DMS114 treated with DMSO at 0.1 percent for 48 hours (cell line): ENCODE data around the gene GATC.

Experiments used
- DNase-seq: peaks from one replicate; lab custom pipeline; 2025; ENCODE audit not compliant: unreplicated experiment; lab: John Stamatoyannopoulos, UW

The GATC gene

DNA sequence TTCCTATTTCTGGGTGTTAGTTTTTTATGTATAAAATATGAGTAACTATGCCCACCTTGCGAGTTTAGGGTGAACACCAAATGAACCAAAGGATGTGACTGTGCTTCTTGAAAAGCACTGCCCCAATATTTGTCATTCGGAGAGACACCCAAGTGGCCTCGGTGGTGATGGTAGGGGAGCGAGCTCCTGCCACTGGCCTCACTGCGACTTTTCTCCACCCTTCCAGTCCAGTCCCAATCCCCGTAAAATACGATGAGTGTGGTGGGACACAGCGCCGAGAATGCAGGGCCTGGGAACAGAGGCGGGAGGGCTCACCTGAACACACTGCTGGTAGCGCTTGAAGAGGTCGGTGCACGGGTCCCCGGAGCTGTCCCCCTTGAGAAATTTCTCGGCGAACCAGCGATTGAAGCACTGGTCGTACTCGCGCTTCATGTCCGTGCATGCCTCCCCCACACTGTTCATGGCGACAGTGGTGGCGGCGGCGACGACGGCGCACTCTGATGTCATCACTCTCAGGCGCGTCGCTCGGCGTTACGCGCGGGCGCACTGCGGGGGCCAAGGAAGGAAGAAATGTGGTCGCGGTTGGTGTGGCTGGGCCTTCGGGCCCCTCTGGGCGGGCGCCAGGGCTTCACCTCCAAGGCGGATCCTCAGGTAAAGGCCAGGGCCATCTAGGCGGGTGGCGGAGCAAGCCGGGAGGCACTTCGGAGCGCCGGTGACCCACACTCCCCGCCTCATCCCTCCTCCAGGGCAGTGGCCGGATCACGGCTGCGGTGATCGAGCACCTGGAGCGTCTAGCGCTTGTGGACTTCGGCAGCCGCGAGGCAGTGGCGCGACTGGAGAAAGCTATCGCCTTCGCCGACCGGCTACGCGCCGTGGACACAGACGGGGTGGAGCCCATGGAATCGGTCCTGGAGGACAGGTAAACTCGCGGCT, at the start of gene GATC, which contains the start of gene TRIAP1:
TSS of gene GATC (plus strand) at position 534 of the 933 bp plus-strand sequence. CDS start at position 571, 37 bp downstream.
TSS of gene TRIAP1 (minus strand) at position 474 of the 933 bp plus-strand sequence. CDS start at position 462, 12 bp downstream.
- DNase-seq, result peak; percentile 59

DNA sequence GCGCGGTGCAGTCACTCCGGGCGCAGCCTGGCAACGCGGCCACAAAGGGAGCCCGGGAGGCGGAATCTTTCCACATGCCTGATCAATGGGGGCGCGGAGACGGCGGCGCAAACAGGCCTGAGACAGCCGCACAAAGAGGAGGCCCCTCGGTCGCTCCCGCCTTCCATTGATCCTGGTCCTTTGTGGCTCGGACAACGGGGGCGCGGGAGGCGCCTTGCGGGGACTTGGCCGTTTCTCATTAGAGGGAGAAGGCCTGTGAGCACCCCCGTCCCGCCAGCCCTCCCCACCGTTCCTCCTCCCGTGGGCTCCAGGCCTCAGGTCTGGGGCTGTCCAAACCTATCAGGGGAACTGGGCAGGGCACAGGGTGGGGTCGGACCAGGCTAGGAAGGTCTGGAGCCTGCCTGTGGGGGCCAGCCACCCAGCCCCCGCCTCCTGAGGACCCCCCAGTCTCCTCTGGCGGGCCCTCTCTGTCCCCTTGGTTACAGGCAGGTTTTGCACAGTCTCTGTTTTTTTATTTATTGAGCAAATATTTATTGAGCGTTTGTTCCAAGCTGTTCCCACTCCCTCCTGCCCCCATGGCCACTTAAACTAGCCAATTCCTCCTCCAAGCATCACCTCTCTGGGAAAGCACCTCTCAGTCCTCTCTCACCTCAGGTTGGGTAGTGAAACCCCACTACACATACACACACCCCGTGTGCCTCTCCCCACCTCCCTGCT, 48.3 kb upstream of the GATC start:
- DNase-seq, result peak; percentile 13

DNA sequence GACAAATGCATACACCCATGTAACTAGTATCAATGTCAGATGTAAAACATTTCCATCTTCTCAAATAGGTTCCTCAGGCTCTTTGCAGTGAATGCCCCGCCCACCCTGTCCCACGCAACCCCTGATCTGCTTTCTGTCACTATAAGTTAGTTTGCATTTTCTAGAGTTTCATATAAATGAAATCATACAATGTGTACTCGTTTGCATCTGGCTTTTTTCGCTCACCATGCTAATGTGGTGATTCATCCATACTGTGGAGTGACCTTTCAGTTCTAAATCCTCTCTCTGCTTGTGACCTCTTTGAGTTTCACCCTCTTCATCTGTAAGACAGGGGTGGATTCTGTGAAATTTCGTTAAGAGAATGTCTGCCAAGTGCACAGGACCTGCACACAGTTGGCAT, 46.7 kb upstream of the GATC start:
- DNase-seq, result no peak

DNA sequence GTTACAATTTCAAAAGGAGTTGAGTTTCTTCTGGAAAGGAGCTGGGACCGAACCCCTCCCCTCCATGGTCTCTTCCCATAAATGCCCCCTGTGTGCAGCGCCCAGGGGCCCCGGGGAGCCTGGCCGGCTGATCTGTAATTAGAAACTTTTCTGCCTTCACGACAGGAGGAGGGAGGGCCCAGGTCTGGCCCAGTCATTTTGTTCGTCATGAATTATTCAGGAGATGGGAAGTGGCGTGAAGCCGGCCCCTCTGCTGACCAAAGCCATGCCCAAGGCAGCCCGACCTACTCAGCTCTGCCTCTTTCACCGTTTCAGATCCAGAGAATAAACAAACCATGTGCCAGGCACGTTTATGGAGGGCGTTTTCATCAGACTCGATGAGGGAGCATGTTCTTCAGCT, 44.0 kb upstream of the GATC start:
- DNase-seq, result no peak

DNA sequence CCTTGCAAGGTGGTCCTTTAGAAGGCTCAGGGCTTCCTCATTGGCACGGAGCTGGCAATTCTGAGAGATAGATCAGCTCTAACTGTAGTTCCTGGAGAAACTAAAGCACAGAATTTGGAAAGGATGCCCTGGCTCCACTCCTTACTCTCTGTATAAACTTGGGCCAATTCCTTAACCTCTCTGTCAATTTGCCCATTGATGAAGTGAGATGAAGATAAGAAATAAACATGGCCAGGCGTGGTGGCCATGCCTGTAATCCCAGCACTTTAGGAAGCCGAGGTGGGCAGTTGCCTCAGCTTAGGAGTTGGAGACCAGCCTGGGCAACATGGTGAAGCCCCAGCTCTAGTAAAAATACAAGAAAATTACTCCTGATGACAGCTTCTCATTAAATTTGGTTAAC, 42.4 kb upstream of the GATC start:
- no peak for DNase-seq

DNA sequence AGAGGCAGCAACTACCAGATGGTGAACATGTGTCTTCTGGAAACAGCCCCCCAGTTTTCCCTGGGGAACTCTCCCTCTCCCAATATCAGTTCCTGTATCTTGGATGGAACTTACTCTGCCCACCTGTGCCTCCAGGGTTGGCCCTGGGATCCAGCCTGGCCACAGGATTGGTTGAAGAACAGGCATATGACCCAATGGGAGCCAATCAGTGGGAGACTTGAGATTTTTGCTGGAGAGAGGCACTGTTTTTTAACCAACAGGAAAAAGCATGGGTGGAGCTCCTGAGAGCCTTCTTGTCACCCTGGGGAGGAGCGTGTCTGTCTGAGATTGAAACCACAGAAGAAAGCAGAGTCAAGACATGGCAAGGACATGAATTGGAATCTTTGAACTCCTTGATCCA, 42.0 kb upstream of the GATC start:
- no peak for DNase-seq

- no peak for DNase-seq
Observed at GRCh38 chr12:120406069-120406468, 40.2 kb upstream of the GATC start.

DNA sequence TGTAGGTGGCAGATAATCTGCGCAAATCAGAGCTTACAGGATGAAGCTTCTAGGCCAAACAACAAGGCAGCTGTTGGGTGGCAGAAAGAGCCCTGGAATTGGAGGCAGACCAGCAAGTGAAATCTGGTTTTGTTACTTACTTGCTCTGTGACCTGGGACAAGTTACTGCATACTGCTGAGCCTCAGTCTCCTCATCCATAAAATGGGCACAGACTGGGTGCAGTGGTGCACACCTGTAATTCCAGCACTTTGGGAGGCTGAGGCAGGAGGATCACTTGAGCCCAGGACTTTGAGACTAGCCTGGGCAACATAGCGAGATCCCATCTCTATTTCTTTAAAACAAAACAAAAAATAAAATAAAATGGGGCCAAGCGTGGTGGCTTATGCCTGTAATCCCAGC, 39.7 kb upstream of the GATC start:
- no peak for DNase-seq

- DNase-seq, result no peak
Observed at GRCh38 chr12:120408771-120409170, 37.5 kb upstream of the GATC start.

DNA sequence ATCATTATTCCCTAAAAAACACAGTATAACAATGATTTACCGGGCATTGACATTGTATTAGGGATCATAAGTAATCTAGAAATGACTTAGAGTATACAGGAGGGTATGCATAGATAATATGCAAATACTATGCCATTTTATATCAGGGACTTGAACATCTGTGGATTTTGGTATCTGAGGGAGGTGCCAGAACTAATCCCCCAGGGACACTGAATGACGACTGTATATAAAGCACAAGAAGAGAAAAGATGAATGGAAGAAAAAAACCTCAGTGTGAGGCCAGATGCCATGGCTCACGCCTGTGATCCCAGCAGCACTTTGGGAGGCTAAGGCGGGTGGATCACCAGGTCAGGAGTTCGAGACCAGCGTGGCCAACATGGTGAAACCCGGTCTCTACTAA, 33.8 kb upstream of the GATC start:
- DNase-seq, result no peak

DNA sequence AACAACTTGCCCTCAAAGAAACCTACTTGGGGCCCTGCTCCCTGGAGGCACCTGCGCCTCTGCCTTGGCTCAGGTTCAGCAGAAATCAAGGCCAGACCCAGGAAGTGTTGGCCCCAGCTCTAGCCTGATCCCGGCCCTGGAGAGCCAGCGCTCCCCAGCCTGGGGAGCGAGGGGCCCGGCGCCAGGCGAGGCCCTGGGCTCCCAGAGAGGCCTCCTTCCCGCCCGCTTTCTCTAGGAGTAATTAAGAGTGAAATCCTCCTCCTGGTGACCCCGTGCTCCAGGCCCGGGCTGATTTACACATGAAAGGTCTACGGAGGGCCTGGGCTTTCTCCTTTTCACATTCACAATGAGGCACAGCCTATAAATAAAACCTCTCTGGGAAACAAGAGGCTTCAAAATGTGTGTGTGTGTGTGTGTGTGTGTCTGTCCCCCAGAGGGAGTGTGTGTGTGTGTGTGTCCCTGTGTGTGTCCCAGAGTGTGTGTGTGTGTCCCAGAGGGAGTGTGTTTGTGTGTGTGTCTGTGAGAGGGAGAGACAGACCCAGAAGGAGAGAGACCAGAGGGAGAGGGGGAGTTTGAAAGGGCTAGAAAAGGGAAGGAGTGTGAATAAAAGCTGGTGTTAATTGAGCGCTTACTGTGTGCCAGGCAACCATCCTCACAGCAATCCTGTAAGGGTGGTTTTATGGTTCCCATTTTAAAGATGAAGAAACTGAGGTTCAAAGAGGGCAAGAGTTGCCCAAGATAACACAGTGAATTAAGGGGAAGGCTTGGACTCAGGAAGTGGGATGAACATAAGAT, 32.1 kb upstream of the GATC start:
- DNase-seq, result no peak

- DNase-seq, result no peak
Observed at GRCh38 chr12:120416490-120417216, 29.6 kb upstream of the GATC start.

GRCh38 chr12:120417917-120418580, 28.2 kb upstream of the GATC start:
- no peak for DNase-seq

GRCh38 chr12:120421701-120422100, 24.5 kb upstream of the GATC start:
- DNase-seq, result no peak

DNA sequence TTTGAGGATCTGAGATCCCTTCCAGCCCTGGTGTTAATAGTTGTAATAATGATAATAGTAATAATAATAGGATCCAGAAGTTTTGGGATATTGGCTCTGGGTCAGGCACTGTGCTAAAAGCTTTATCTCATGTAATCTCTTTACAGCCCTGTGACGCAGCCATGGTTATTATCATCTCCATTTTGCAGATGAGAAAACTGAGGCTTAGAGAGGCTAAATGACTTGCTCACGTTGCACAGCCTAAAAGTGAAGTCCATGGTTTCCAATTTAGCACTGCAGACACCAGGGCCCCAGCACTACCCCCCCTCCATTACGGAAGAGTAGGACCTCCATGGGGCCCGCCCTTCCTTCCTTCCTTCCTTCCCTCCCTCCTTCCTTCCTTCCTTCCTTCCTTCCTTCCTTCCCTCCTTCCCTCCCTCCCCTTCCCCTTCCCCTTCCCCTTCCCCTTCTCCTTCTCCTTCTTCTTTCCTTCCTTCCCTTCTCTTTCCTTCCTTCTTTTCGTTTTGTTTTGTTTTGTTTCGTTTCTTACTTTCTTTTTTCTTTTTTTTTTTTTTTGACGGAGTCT, 23.3 kb upstream of the GATC start:
- DNase-seq, result no peak

GRCh38 chr12:120425797-120426196, 20.4 kb upstream of the GATC start:
- no peak for DNase-seq

DNA sequence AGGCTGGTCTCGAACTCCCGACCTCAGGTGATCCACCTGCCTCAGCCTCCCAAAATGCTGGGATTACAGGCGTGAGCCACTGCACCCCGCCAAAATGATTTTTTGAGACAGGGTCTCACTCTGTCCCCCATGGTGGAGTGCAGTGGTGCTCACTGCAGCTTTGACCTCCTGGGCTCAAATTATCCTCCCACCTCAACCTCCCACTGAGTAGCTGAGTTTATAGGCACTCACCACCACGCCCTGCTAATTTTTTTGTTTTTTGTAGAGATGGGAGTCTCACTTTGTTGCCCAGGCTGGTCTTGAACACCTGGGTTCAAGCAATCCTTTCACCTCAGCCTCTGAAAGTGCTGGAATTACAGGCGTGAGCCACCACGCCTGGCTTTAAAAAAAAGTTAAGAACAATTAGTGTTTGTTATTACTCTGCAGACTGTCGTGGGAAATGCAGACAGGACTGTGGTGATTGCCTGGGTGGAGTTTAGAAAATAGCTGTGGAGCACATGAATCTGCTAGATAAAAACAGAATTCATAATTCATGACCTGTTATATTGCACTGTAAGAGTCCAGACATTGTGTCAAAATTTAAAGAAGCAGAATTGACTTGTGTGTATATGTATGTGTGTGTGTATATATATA, 17.5 kb upstream of the GATC start:
- no peak for DNase-seq

- DNase-seq, result no peak
Observed at GRCh38 chr12:120429368-120429767, 16.9 kb upstream of the GATC start.

DNA sequence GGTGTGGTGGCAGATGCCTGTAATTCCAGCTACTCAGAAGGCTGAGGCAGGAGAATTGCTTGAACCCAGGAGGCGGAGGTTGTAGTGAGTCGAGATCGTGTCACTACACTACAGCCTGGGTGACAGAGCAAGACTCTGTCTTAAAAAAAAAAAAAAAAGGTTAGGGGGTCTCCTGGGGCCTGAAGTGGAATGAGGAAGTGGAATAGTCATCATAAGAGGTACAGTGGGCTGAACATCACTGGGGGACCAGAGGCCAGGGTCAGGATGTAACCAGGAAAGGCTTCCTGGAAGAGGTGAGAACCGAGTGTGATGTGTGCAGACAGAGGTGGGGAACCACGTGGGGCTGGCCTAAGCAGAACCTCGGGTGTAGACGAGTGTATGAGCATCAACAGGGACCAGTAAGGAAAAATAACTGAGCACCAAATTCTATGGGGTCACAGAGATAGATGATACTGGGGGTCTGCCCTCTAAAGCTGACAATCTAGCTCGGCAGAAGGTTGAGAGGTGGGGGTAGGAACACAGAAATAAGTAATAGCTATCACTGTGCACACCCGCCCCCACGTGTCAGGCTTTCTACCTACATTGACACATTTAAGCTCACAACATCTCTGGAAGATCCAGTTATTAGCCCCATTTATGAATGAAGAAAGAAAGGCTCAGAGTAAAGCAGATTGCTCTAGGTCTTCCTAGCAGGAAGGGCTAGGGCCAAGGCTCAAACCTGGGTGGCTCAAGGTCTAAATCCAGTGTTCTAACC, 13.3 kb upstream of the GATC start:
- no peak for DNase-seq
